GM19438 (cell line): ENCODE data around the gene GATA5.

Experiments used
- ATAC-seq: cut with Tn5 transposase; IDR thresholded peaks from one replicate; pipeline ENCODE4 v1.9.1; 2021; ENCODE audit warnings: low read depth; ENCODE audit not compliant: unreplicated experiment

The GATA5 gene

DNA sequence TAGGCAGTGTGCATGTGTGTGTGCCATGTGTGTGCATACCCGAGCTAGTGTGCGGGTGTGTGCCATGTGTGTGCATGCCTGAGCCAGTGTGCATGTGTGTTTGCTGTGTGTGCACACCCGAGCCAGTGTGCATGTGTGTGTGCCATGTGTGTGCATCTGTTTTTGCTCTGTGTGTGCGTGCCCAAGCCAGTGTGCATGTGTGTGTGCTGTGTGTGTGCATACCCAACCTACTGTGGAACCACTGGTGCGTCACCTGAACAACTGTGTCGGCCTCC is 54.1 kb downstream of the GATA5 start:
- no peak for ATAC-seq

DNA sequence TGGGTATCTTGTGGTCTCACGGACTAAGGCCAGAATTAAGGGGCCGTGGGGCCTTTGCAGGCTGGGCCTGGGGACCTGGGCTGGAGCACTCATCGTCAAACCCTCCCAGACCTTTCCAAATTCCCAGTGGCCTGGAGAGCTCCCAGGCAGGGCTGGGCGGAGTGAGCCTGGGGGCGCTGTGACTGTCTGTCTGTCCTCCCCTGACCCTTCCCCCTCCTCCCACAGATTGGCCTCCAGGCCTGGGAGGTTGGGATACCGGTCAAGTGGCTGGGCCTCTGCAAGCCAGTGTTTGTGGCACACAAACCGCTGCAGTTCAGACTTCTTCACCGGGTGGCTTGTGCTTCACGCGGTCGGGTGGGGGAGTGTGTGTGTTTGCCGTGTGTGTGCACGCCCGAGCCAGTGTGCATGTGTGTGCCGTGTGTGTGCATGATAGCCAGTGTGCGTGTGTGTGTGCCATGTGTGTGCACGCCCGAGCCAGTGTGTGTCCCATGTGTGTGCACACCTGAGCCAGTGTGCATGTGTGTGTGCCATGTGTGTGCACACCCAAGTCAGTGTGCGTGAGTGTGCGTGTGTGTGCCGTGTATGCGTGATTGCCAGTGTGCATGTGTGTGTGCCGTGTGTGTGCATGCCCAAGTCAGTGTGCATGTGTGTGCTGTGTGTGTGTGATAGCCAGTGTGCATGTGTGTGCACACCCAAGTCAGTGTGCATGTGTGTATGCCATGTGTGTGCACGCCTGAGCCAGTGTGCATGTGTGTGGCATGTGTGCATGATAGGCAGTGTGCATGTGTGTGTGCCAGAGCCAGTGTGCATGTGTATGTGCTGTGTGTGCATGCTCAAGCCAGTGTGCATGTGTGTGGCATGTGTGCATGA is 54.7 kb downstream of the GATA5 start:
- ATAC-seq = no peak

- ATAC-seq = no peak
These were observed 56.0 kb downstream of the GATA5 start for GRCh38 chr20:62419759-62420158.

GRCh38 chr20:62418709-62419487 is 56.9 kb downstream of the GATA5 start:
- ATAC-seq = no peak

GRCh38 chr20:62417981-62418708 is 57.6 kb downstream of the GATA5 start:
- ATAC-seq = no peak

DNA sequence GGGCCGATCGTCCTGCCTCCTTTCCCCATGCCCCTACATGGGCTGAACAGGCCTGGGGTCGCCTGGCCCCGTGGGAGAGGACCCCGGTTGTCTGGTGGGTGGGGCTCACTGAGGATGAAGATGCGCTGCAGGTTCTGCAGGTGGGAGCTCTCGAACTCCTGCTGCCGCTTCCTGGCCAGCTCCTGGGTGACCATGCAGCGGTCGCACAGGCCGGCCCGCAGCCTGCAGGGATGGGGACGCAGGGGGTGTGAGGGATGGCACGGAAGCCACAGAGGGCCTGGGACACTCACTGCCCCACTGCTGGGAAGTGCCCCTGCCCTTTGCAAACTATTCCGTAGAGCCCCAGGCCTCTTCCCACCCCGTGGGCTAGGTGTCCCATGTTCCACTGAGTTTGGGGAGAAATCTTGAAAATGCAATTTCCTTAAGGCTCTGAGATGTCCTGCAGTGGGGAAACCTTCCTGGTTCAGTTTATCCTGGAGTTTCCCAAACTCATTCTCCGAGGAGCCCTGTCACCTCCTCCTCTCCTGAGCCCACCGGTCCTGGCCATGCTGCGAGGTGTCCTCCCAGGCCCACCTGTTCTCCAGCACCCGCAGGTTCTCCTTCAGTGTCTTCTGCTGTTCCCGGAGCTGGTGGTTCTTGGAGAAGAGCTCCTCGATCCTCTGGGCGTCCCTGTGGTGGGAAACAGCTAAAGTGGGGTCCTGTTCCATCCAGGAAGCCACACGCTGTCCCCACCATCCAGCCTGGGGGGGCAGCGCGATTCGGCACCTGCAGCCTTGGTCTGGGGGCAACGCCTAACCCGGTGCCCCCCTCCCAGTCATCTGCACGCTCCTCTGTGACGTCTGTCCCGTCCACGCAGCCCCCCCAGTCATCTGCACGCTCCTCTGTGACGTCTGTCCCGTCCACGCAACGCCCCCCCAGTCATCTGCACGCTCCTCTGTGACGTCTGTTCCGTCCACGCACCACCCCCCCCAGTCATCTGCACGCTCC is 58.9 kb downstream of the GATA5 start:
- ATAC-seq = no peak

DNA sequence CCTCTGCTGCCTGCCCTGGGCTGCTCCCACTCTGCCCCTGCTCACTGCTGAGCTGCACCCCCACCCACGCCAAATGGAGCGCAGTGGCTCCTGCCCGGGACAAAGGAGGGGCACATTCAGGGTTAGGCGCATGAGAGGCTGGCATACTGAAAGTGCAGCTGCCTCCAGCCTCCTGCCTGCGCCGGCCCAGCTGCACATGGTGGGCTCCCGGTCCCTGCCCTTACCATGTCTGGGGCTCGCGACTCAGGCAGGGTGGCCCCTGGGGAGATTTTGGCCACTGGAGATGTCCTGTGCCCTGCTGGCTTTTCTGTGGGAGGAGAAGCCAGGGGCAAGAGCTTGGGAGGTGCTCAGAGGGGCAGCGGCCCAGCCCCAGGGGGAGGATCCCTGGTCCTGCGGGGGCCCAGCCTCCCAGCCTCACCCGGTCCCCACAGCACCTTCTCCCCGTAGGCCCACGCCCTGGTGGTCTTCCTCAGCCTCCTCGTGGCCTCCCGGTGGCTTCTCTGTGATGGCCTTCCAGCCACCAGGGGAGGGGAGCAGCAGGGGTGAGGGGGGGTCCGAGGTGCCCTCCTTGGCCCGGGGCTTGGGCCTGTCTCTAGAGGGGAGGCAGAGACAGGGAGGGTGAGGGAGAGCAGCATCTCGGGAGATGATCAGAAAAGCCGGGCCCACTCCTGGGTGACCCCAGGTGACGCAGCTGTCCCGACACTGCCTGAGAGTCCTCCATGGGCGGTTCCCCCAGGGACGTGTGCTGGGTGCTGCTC is 60.3 kb downstream of the GATA5 start:
- no peak for ATAC-seq

DNA sequence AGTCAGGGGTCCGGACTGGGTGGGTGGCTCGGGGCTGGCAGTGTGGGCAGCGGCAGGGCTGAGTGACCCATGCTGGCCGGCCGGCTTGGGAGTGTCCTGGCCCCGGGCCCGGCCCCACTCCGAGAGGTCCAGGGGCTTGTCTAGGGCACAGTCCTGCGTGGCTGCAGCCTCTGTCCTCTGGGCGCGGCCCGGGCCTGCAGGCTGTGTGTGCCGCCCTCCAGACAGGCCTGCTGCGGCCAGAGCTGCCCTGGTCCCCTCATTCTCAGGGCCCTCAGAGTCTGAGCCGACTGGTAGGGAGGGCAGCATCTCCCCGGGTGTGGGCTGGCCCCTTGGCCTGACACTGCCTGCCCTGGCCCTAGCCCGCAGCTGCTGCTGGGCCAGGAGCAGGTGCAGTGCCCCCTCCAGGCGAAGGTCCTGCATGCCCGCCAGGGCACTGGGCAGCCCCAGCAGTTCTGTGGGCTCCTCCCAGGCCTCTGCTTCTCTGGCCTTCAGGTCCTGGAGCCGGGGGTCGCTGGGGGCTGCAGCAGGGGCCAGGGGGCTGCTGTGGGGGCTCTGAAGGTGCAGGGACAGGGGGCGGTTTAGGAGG is 61.8 kb downstream of the GATA5 start:
- ATAC-seq = no peak
